HG03108 (cell line): Measurements from ENCODE around the gene NINL.

Experiments used
- ATAC-seq: cut with Tn5 transposase; IDR thresholded peaks from one replicate; pipeline ENCODE4 v1.9.1; 2021; ENCODE audit warnings: moderate library complexity; ENCODE audit not compliant: unreplicated experiment

The NINL gene

DNA sequence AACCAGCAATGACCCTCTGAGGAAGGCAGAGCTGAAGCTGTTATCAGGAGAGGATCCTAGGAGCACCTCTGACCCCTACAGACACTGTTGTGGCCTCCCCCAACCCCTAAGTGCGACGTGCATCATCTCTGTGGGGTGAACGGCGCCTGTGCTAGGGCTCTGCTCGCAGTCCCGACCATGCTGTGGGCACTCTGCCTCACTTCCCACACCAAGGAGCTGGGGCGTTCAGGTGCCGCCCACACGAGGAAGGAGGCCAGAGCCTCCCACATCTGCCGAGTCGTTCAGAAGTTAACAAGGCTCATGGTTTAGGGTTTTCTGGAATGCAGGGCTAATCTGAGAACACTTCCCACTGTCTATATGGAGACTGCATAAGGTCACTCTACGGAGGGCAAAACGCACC is 115.8 kb downstream of the NINL start:
- ATAC-seq, result no peak

DNA sequence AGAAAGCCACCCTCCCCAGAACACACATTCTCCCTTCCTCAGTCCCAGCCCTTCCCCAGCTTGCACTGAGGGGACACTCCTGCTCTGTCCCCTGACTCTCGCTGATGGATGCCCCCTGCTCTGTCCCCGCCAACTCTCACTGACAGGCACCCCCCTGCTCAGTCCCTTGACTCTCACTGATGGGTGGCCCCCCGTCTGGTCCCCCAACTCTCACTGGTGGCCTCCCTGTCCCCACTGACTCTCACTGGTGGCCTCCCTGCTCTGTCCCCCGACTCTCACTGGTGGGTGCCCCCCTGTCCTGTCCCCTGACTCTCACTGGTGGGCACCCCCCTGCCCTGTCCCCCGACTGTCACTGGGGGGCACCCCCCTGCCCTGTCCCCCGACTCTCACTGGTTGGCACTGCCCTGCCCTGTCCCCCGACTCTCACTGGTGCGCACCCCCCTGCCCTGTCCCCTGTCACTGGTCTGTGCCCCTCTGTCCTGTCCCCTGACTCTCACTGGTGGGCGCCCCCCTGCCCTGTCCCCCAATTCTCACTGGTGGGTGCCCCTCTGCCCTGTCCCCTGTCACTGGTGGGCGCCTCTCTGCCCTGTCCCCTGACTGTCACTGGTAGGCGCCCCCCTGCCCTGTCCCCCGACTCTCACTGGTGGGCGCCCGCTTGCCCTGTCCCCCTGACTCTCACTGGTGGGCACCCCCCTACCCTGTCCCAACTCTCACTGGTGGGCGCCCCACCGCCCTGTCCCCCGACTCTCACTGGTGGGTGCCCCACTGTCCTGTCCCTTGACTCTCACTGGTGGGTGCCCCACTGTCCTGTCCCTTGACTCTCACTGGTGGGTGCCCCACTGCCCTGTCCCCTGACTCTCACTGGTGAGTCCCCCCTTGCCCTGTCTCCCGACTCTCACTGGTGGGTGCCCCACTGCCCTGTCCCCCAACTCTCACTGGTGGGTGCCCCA is 116.9 kb downstream of the NINL start:
- no peak for ATAC-seq

DNA sequence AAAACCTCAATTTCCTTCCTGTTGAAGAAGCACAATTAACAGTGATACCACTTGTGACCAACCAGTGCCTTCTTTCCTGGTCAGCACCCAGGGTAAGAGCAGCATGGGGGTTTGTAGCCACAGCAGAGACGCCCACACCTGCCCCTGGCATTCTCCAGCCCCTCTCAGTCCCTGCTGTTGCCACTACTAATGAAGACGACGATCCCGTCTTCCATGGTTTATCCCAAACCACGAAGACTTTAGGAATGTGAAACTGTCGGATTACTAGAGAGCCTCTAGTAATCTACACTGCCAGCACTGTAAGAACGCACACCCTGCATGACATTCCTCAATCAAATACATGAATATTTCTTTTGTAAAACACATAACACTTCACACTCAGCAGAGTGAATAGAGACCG is 117.9 kb downstream of the NINL start:
- ATAC-seq, result no peak

DNA sequence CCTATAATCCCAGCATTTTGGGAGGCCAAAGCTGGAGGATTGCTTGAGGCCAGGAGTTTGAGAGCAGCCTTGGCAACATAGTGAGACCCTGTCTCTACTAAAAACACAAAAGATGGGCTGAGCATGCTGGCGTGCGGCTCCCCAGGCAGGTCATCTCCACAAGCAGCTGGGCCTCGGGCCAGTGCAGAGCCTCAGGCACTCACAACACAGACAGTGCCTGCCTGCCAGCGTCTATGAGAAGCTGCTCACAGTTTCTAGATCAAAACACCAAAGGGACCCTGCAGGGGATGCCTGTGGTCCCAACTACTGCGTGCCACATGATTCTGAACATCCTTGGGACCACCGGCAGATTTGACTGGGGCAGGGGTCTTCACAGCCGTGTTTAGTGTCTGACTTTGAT is 118.5 kb downstream of the NINL start:
- ATAC-seq, result no peak

DNA sequence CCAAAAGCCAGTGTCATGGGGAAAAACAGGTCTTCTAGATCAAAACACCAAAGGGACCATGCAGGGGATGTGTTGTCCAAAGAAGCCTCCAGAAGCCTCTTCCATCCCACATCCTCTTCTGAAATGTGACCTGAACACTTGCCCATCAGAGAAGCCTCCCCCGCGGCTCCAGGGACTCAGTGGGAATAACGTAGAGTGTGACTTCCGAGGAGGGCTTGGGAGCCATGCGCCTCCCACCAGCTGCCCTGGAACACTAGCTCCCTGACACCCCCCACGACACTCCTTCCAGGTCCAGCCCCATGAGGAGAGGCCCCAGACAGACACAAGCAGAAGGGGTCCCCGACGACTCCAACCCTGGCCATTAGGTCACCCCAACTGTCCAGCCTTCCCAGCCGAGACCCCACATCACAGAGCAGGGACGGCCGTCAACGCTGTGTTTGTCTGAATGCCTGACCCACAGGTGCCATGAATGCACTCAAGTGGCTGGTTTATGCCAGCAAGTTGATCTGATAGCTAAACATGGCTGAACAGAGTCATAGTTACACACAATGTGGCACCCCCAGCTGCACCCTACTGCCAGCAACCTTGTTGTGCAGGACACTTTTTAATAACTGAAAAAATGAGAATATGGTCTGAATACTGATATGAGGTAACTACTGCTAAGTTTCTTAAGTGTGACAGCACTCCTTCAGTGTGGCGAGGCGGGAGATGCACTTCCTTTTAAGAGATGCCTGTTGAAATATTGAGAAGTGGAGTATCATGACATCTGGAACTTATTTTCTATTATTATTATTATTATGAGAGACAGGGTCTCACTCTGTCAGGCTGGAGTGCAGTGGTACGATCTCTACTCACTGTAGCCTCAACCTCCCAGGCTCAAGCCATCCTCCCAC is 119.8 kb downstream of the NINL start:
- ATAC-seq, result no peak

DNA sequence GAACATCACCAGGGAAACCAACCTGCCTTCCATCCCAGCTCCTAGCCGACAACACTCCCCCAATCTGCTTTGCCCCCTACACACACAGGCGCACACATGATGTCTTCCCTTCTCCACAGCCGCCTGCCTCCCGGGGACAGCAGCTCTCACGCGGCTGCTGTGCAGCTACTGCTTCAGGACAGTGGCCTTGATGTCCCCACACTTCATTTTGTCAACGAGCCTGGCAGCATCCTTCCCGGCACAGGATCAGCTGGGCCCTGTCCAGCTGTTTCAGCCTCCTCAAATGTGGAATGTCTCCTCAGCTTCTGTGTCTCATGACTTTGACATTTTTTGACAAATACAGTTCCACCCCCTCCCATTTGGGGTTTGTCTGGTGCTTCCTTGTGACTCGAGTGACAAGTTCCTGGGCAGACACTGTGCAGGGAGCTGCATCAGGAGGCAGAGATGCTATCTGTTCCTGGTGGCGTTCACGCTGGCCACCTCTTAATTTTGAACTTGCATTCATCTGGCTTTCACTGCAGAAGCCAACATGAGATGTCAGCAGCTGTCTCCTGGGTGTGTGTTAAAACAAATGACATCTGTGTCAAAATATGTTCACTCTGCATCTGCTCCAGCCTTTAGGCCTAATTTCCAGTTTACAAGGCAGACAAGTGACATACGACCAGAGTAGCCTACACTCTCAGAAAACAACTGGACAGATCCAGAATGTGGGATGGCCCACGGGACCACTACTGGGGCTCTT is 120.7 kb downstream of the NINL start:
- no peak for ATAC-seq

DNA sequence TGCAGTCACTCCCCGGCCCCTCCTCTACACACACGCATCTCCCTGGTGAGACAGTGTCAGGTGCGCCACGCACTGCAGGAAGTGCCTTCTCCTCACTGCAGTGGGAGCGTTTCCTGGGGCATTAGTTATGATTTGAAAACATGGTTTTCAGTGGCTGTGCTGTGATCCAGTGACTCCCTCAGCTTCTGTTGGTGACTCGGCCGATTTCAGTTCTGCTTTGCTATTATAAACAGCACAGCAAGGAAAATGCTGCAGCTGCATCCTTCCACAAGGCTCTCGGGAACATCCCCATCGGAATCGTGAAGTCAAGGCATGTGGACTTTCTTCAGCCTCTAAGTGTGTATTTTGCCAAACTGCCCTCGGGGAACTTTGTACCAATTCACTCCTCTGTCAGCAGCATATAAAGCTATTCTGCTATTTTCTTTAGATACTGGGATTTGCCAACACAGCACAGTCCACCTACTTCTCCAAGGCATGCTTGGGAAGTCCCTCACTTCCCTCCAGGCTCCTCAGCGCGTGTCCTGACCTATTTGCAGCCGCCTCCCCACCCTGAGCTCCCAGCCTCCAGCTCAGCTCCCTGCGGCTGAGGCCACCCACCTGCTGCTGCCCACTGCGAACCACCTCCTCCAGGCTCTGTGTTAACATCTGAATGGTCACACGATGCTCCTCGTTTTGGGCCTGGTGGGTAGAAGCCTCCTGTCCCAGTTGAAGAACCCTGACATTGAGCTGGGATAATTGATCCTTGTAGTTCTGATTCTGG is 123.4 kb downstream of the NINL start:
- ATAC-seq, result no peak

DNA sequence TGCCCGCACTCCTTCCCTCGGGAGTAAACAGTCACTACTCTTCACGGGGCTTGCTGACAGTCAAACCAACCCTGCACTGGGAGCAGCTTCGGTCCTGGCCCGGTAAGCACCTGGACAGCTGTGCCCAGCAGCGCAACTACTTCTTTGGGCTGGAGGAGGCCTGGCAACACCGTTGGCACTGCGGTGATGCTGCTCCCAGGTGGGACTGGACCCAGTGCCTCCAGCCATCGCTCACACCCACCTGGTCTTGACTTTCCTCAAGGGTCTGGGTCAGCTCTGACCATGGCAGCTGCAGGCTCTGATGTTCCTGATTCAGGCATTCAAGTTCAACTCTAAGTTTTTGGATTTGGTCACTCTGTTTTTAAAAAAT is 124.1 kb downstream of the NINL start:
- ATAC-seq, result no peak

DNA sequence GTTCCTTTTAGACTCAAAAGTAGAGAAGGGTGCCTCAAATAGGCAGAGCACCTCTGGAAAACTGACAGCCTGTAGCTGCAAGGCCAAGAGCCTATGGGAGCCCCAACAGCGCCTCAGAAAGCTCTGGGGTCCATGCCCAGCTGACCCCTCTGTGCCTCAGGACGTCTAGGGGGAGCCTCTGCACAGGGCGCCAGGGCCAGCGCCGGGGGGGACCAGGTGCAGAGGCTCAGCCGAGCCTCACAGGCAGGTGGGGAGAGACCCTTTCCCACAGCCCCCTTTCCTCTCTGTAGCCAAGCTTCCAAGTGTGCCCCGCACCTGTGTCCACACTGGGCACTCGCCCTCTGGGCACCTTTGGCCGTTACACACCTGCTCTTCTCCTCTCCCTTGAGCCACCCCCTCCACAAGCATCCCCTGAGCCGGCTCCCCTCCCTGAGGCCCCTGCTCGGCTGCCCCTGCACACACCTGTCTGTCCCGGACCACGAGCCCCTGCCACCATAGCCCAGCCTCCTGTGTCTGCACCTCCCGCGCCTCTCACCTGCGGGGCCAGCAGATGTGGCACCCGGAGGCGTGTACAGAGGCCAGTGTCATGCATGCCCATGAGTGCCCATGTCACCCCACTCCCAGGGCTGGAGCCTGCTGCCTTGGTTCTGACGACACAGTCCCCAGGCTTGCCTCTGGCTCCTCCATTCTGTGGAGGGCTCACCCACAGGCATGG is 124.6 kb downstream of the NINL start:
- ATAC-seq, result no peak

DNA sequence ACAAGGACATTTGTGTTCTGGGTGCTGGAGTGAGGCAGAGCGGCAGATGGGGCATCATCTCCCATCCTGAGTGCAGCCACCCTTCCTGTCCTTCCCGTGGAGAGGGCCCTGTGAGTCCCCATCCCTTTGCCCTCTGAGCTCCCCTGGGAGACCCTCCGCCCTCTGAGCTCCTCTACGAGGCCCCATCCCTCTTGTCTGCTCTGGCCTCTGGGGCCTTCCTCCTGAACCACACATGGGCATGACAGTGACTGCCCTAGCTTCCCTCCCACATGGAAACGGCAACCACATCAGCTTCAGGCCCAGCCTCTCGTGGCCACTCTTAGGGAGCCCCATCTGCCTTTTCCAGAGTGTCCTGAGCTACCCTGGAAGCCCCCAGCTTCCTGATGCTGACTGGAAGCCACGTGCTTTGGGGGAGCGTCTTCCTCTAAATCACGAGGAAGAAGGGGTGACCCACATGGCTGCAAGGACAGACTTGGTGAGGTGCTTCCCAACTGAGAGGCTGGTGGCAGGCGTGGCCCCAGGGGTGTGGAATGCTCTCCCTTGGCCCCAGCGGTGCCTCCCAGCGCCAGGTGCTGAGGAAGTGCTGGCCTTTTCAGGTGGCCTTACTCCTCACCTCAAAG is 125.3 kb downstream of the NINL start:
- ATAC-seq, result no peak

DNA sequence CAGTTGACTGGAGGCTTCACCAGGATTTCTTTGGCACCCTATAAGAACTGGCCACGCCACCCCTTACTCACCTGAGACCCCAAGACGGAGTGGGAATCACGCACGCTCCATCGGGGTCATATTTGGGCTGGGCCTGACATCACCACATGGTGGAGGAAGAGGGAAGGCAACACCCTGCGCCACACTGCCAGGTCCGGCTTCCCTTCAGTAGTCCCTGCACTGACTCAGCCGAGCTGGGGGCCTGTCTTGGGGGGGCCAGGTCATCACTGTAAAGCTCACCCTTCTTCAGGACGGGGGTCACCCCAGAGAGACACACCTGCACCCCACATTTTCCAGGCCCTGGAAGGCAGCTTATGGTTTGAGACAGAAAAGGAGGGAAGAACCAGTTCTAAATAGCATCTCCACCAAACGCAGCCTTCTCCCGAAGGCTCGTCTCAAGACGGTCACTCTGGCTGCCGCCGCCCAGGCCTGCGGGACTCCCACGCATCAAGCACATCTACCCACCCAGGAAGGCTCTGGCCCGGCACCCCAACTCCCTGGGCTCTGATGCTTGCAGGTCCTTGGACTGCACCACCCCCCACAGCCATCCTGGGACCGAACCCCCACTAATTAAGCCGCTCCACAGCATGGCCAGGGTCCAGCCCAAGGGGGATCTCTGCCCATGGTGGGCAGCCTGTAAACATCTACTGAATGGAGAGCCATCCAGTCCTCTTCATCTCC is 126.1 kb downstream of the NINL start:
- ATAC-seq, result no peak

DNA sequence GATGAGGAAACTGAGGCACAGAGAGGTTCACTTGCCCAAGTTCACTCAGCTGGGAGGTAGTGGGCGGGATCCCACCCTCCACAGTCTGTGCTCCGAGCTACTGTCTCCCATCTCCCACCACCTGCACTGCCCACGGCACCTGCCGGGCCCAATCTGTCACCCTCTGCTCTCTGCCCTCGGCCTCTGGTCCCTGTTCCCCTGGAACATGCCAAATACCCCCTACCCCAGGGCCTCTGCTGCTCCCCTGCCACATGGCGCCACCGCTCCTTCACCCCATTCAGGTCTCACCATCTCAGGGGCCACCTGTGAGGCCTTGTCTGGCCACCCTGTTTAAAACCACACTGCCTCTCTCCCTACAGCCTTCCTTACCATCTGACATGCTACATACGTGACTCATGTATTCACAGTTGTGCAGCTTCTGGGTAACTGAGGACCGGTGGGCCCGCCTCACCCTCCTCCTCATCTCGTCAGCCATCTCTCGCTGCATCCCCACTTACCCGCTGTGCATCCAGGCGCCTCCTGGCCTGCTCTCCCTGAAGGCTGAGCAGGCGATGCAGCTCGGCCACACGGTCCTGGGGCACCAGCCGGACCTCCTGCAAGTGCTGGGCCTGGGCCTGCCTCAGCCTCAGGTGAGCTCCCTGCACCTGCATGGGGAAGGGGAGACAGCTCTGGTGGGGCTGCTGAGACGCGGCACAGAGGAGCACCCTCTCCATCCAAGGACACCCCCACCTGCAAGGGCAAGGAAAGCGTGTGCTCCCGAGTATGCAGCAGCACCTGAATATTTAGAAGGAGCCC is 127.2 kb downstream of the NINL start:
- no peak for ATAC-seq

DNA sequence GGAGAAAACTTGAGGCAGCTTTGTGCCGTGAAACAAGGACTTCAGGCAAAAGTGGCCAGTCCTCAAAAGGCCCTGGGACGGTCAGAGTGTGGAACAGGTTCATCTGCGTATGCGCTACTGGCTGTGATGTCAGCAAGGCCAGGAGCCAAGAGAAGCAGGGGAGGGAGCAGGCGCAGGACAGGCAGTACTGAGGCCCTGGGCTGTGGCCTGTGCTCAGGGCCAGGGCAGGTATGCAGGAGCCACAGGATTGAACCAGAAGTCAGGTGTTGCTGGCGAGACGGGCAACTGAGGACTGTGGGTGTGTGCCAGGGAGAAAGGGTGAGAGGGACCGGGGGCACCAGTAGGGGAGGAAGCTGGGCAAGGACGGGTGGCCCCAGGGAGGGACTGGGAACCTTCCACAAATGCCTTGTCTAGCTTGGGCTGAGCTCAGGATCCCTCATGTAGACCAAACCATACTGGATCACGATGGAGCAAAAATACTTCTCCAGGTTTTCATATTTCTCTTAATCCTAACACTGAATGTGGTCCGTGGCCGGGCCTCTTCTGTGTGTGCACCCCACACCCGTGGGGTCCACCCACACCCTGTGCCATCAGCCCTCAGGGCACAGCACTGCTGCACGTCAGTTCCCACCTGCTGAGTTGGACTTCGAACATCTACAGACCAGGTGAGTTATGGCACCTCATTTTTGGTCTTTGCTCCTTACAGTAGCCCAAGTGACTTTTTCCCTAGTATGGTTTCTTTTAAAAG is 131.0 kb downstream of the NINL start:
- ATAC-seq, result no peak

DNA sequence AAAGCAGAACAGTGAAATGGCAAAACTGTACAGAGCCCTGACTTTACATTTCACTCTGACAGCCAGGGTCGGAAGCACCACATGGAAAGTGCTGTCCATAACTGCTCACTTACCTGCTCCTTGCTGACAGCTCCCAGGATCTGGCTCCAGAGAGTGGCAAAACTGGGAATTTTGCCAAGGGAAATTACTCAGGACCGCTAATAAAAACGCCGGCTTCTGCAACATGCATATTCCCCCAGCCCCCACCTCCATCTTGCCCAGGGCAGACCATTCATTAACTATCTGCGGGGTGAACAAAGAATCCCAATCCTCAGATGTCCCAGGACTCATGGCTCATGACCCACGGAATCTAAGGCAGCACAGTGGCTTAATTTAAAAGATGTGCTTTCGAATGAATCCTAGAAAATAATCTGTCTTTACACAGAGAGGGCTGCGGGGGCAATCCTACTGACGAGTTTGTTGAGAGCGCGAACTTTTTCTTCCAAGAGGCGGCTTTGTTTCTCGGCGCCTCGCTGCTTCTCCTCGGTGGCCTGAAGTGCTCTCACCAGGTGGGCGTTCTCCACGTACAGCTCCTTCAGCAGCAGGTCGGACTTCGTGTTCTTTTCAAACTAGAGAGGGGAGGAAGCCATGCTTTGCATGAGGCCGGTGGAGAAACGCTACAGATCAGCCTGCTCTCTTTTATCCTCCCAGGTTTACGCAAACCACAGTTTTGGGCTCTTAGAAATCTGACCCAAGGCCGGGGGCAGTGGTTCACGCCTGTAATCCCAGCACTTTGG is 132.1 kb downstream of the NINL start:
- ATAC-seq, result no peak

DNA sequence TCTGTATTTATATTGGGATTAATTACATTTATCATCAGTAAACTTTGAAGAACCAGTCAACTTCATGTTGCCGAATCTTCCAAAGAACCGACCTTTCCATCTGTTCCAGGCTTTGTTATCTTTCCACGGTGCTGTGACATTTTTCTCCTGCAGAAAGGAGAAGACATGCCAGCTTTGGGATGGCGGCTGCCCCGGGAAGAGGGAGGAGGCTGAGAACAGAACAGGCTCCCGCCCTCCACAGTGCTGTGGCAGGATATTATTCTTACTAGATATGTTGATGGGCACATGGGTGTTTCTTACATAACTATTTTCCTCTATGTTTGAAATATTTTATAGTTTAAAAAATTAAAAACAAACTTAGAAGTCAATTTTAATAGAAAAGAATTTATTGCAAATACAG is 133.0 kb downstream of the NINL start:
- no peak for ATAC-seq

DNA sequence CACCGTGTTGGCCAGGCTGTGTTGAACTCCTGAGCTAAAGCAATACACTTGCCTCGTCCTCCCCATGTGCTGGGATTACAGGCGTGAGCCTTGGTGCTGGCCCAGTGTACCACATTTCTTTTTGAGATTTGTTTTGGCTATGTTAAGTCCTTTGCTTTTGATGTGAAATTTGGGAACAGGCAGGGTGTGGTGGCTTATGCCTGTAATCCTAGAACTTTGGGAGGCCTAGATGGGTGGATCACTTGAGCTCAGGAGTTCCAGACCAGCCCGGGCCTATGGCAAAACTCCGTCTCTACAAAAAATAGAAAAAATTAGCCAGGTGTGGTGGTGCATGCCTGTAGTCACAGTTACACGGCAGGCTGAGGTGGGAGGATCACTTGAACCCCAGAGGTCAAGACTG is 137.7 kb downstream of the NINL start:
- no peak for ATAC-seq

DNA sequence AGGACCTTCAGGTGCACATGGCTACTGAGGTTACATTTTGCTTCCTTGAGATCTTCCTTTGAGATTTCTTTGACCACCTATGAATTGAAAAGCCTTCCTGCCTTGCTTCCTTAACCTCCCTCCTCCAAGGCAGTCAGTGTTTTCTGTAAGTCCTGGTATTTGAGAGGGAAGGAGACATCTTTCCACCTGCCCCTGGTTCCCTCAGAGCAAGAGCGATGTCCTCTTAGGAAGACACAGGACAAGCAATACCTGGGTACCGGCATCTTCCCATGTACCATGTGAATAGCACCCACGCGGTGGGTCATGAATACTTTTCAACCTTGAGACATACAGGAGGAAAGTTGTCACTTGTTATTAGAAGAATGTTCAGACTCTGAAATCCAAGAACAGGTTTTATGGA is 140.8 kb downstream of the NINL start:
- no peak for ATAC-seq
